ENCODE data around the gene PDLIM4.

GRCh38 chr5:132220491-132220890 lies 37.0 kb upstream of the PDLIM4 start:
- no peak for TF ChIP-seq CTCF (IDR thresholded peaks at IDR 0.05; ENCODE audit: poor library complexity, severe bottlenecking)
- TF ChIP-seq REST (IDR thresholded peaks at IDR 0.05; ENCODE audit: borderline replicate concordance), result no peak
- no peak for TF ChIP-seq POLR2AphosphoS5 (IDR thresholded peaks at IDR 0.05)
- TF ChIP-seq EP300 (conservative IDR thresholded peaks at IDR 0.05; ENCODE audit: poor library complexity, severe bottlenecking), result no peak

Data from neural cell (in vitro differentiated cells).